ENCODE measurements around the gene FOS.
A peak's percentile ranks its signal among the peaks of the same experiment; 100 is the strongest.

FOS gene

DNA sequence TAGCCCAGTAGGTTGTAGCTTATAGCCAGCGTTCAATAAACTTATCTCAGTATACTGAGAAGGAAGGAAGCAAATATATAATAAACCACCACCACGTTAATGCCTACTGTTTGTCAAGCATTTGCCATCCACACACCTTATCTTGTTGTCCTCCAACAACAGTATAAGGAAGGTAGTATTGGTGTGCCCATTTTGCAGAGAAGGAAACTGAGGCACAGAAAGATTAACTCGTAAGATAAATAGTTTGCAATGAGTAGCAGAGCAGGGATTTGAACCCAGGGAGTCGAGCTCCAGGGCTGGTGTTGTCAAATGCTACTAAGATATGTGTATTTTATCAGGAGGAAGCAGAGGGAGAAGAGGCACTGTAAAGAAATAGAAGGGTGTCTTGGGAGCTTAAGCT, 27.8 kb upstream of the FOS start:
- DNase-seq: no peak

DNA sequence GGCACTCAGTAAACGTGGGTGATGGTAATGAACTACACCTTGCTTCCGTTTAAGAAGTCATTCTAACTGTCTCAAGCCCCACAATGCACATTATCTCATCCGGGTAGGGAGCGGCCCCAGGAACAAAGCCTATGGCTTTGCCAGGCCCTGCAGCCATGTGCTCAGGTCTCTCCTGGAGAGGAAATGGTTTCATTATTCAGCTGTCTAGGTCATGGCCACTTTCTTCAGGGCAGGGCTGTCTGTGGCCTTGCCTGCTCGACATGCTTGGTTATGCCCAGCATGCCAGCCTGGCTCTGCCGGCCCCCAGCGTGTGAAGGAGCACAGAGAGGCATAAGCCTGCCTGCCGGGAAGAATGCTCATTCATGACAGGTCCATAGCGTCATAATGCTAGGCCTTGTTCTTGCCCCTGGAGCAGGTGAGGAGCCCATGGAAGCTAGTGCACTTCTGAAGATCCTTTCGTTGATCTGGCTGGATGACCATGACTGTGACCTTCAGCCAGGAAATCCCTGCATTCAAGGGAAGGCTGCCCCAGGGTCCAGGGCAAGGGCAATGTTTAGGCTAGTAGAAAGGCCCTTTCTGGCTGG, 26.3 kb upstream of the FOS start:
- no peak for DNase-seq

DNA sequence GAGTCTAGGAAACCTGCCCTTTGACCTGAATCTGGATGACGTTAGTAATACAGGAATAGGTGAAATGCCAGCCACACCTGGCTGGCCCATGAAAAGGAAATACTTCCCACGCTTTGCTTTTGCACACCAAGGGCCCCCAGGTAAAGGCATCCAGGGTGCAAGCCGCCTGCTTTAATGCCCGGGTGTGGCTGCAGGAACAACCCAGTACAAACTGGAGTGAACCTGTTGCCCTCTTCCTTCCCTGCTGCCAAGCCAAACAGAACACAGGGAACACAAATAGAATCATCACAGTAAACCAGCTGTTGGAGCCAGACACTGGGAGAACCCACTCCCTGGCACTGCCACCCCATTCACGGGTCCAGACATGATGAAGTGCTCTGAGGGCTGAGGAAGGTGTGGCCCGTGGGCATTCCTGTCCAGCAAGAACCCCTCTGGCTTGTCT, 24.2 kb upstream of the FOS start:
- DNase-seq: no peak

DNA sequence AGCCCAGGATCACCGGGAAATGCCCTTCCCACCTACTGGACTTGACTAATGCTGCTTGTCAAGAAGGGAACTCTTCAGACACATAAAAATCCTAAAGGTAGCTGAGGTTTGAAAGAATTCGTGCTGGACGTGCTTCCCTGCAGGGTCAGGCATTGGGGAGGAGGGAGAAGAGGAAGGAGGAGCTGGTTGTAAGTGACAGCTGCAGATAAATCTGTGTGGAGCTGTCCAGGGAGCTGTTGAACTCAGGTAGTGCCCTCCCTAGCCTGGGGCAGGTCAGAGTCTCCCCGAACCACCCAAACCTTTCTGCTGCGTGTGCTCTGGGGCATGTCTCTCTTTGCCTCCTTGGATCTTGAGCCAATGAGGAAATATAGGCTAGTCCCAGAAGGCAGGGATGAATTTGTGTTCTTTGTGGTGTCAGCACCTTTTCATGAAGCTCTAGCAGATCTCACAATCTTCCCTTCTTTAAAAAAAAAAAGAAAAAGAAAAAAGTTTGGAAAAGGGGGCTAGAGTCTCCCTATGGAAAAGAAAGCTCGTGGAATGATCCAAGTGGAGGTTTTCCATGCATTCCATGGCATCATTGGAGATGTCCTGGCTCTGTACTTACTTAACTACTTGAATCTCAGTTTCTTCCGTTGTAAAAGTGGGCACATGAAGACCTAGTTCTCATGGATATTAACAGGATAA, 23.6 kb upstream of the FOS start:
- DNase-seq: no peak

DNA sequence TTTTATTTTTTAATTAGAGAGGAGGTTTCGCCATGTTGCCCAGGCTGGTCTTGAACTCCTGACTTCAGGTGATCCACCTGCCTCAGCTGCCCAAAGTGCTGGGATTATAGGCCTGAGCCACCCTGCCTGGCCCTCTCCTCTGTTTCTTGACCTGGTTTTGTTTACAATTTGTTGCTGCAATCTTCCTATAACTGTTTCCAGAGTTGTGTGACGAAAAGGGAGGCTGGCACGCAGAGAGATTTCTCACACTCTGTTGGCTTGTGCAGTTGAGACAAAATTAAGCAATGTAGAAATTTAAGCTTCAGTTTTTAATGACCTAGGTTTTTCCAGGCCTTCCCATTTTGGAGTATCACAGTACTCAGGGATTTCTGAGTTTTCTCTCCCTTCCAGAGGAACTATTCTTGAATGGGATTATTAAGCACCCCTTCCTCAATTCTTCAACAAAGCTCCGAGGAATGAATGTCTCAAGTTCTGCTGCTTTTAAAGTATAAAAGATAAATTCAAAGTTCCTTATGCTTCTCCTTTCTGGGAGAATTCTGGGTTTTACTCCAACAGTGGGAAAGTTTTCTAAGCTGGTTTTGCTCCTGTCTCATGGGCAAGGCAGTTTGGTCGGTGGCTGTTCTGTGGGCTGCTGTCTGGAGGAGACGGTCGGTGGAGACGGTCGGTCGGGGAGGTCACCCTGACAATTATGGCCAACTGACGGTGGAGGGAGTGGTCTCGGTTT, 20.4 kb upstream of the FOS start:
- DNase-seq: peak; percentile 47

DNA sequence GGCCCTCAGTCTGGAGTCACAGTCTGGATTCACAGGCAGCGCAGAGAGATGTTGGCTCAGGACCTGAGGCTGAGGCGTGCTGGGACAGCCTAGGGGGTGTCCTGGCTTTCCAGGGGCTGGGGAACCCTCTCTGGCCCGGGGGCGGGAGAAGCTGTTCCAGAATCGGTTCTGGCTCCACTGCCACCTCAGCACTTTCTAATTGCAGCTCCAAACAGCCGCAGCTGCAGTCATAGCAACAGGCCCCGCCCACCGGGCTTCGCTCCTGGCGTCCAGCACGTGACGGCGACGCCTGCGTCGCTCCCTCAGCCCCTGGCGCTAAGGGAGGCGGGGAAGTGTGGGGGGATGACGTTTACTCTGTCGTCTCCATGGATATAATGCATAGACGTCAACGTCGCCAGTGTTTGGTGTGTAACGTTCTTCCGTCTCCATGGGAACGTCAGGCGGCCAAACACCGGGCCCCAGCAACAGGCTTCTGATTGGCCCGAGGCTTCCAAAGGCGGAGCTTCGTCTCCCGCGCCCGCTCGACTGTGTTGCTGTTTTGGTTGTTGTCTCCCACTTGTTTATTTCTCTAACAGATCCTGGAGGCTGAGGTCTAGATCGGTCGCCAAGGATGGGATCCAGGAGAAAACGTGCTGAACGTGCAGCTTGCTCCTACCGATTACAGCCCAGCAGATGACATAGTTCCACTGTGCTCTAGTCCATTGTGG, 19.7 kb upstream of the FOS start:
- DNase-seq: peak; percentile 100

DNA sequence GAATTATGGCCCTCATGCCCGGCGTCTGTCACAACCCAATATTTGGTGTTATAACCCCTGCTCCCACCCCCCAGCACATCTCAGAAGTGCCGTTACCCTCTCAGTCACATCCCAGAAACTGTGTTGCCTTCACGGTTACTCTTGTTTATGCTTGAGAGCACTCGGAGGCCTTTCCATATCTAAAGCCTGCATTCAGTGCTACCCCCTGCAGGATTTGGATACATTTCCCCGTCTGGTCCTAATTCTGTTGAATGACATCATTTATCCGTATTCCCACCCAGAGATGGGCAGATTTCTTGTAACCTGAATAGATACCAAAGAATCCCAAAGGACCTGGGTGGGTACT, 19.1 kb upstream of the FOS start:
- DNase-seq: peak; percentile 81

DNA sequence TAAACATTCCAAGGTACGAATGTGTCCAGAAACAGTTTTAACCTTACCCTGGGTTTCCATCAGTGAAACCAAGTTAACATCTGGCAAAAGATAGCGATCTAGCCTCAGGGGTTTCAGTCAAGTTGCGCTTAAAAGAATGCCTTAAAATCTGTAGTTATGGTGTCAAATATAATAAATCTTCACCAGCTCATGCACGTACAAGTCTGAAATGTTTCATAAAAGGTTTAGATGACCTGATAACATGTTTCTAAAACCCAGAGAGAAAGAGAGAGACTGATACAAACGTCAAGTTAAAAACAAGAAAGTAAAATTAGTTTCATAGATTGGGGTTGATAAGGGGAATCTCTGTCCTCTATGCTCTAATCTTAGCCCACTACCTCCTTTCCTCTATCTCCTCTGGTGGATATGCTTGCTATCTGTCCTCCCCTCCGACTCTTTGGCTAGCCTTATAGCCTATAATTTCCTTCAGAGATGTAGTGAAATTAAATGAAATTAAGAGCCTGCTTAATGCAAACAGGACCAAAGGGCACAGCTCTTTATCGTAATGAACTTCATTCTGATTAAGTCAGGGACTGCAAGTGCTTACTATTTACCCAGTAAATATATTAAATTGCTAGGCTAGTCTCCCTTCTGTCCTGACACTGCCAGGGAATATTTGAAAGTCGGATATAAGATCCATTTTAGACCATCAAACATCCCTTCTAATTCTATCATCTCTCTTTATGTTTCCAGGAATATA, 18.4 kb upstream of the FOS start:
- no peak for DNase-seq

DNA sequence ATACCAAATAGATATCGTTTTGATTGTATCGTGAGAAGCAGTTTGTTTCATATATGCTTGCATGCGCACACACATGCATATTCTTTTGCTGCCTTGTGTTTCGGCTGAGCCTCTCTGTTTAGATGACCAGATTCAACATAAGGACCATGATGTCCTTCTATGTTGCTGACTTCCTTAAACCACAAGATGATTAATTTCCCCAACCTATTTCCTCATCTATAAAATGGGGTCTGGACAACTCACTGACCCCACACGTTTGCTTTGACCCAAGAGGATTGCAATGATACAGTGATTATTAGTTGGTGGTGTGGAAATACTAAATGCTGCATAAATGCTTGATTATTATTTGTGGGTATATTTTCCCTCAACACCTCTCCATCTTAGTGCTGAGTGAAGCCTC, 16.8 kb upstream of the FOS start:
- no peak for DNase-seq

DNA sequence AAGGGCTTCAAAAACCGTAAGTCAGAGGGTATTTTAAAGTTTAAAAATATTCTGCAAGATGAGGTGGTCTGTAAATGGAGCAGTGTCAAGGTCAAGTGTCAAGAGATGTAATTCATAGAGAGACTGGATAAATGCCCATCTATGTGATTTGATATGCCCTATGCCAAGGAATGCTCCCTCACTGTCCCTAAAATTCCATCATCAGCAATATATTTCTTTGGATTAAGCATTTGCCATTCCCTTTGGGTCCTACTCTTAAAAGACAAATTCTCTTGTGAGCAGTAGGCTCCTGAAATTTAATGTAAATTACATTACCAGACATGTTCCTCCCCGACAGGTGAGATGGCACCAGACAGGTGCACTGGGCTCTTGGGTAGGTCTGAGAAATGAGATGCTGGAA, 16.0 kb upstream of the FOS start:
- DNase-seq: no peak

DNA sequence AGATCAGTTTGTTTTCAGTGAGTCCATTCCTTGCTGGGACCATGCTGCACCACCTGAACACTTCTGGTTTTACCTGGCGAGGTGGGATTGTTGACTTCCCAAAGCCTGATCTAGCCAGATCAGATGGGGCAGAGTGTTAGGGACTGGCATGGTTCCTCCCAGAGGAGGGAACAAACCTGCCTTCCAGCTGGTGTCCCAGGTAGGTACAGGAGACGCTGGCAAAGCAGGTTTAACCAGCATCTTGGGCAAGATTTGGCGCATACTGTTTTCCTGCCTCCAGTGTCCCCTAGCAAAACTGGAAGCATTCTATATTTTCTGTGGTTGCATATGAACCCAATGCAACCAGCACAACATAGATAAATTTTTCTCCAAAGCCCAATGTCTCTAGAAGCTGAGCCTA, 14.6 kb upstream of the FOS start:
- no peak for DNase-seq

DNA sequence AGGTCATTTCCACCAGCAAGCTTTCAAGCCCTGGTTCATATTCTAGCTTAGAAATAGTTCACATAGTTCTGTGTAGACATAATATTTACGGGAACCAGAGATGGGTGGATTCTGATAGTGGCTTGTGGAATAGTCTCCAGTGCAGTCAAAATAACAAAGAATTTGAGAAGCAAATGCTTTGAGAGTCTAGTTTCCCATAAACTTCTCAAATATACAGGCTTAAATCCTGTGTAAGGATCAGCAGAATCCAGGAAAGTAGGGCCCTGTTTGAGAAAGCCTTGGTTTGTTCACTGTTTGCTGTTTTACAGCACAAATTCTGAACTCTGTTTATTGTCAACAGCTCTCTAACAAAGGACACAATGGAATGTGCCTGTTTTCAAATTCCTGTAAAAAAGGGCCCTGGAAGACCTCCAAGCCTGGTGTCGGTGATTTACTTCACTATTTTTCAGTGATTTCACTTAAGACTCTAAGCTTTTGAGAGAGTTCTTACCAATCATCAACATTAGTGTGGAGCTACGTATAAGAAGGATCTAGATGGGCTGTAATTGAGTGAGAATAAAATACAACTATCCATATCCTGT, 11.4 kb upstream of the FOS start:
- peak; percentile 89 for DNase-seq

DNA sequence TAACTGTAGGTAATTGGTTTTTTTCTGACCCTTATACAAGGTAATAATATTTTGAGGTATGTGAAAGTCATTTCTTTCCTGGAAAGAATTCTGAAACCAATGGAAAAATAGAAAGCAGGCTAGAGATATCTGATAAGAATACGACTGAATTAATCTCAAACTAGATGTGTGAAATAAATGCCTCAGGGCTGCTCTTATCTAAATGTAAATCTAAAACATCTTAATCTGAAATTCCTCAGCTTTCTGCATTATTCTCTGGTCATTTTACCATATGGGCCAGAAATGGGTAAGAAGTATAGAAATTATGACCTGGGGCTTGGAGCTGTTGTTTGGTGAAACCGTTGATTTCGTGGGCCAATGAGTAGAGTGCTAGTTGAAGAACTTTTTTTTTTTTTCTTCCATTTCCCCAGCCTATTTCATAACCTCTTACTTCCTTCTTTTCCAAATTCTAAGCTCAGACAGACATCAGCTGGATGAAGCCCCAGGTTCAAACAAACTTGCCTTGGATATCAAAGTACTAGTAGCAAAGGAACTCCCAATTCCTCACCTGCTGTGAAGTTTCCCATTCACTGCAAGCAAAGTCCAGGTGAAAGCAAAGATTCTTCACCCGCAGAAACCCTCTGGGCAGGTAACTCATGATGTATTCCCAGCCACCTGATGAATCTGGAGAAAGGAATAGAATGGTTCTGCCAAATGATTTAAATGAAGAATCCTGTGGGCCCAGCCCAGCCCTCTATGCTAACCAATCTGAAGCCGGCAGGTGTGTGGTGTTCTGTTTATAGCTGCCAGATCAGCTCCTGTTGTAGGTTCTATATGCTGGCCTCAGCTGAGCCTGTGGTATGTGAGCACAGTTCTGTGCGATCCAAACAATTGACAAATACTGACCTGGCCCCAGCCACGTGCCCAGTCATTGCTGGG, 9.7 kb upstream of the FOS start:
- no peak for DNase-seq

DNA sequence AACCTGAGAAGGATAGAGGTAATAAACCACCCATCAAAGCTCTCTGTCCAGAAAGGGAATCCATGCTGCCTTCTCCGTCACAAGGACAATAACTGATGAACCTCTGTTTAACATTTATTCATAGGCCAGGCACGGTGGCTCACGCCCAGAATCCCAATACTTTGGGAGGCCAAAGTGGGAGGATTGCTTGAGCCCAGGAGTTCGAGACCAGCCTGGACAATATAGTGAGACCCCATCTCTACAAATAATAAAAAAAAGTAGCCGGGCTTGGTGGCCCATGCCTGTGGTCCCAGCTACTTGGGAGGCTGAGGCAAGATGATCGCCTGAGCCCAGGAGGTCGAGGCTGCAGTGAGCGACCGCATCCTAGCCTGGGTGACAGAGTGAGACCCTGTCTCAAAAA, 7.1 kb upstream of the FOS start:
- DNase-seq: no peak

DNA sequence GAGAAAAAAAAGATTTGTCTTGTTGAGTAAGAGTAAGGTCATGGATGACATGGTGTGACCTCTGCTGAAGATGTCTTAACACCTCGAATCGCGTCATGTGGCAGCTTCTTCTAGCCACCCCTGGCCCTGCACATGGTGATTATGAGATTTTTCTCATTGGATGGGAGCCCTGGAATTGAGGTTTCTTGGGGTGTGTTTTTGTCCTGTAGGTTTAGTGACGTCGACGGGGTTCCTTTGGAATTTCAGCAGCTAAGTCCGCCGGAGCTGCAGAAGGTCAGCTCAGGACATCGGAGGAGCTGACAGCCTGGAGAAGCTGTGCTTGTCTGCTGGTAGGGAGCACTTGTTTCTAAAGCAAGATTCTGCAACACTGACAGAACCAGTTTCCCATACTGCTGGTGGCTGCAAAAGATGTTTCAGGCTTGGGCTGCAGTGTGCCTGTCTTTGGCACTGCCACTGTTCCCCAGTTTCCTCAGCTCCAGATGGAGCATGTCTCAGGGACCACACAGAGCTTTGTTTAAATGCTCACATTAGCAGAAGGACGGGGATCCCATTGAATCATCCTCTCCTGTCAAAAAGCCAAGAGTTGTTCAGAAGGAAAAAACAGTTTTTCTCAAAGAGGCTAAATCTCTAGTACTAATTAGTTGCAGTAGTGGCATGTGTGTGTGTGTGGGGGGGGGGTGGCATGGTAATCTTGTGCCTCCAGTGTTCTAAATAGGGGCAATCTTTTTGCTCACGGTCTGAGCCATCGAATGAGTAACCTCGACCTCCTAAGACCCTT, 5.2 kb upstream of the FOS start:
- DNase-seq: peak; percentile 84

DNA sequence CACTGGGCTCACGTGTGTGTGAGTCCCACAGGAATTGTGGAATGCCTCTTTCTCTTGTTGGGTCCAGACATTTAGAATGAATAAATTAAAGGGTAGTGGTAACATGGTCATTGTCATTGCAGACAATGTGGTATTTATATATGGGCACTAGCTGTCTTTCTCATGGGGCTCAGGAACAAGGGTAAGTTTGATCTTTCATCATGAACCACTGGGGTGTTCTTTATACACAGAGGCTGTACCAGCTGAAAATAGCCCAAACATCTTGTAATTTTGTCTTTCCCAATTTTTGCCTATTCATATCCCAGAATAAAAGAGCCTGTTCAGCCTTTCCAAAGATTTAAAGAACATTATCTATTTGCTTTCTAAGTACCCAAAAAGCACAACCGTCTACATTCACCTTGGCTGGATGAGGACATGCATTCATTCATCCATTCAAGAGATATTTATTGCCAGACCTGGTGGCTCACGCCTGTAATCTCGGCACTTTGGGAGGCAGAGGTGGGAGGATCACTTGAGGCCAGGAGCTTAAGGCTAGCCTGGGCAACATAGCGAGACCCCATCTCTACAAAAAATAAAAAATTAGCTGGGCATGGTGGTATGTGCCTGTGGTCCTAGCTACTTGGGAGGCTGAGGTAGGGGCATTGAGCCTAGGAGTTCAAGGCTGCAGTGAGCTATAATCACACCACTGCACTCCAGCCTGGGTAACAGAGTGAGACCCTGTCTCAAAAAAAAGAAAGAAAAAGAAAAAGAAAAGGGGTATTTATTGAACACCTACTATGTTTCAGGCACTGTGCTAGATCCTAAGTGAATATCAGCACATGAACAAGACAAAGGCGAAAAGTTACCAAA, 4.4 kb upstream of the FOS start:
- no peak for DNase-seq

DNA sequence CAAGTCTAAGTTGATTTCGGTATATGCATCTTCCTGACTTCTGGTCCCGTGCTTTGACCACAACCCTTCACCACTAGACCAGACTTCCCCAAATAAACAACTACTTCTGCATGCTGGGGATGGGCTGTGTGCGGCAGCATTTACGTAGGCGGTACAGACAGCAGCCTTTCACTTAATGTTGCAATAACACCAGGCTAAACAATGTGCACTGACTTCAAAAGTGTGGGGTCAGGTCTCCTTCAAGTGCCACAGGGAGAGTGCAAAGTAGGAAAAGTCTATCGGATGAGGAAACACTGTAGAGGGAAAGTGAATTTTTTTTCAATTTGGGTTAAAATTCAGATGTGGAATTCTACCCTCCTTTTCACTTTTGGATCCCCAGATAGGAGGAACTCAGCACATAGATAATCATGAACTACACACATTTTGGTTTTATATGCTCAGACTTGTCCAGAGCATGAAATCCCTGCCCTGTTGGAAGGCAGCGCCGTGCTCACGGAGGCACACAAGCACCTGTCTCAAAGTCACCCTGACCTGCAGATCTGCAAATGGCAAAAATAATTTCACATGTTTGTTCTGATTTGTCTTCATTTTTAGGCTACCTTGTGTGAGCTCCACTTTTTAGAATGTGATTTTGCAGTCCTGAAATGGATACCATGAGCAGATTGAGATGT, 3.6 kb upstream of the FOS start:
- no peak for DNase-seq

DNA sequence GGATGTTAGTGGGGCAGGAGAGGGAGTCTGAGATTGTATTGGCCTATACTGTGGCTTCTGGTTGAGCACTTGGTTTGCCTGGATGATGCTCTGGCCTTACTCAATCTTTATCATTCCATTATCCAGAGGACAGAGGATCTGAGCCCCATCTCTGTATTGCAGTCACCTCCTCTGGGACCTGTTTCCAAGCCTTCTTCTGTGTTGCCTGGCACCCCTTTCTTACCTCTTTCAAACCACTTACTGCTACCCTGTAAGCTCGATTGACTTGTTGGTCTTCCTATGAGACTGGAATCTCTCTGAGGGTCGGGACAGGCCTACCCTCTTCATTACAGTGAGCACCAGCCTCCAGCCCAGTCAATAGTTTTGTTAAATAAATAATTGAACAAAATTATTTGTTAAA, 3.0 kb upstream of the FOS start:
- DNase-seq: no peak
